Measurements from ENCODE around the gene GALNT18.
"Not testable (repeated sequence)": the region's sequence is repeated elsewhere in the genome, so short reads cannot be mapped to it uniquely, and the experiment has no call there.

GALNT18 gene

GRCh38 chr11:11461473-11461872, 160.3 kb downstream of the GALNT18 start:
- DNase-seq (ENCODE audit: low read depth in 3 of 3), result no peak

- no peak for DNase-seq (ENCODE audit: low read depth in 3 of 3)
Observed at GRCh38 chr11:11459578-11459977, 162.2 kb downstream of the GALNT18 start.

- no peak for DNase-seq (ENCODE audit: low read depth in 3 of 3)
Observed at GRCh38 chr11:11458485-11458884, 163.3 kb downstream of the GALNT18 start.

GRCh38 chr11:11458001-11458400, 163.8 kb downstream of the GALNT18 start:
- DNase-seq (ENCODE audit: low read depth in 3 of 3), result no peak

- no peak for DNase-seq (ENCODE audit: low read depth in 3 of 3)
Observed at GRCh38 chr11:11456866-11457265, 164.9 kb downstream of the GALNT18 start.

- no peak for DNase-seq (ENCODE audit: low read depth in 3 of 3)
Observed at GRCh38 chr11:11454671-11455223, 167.1 kb downstream of the GALNT18 start.

- DNase-seq (ENCODE audit: low read depth in 3 of 3), result no peak
Observed at GRCh38 chr11:11451501-11452005, 170.3 kb downstream of the GALNT18 start.

- DNase-seq (ENCODE audit: low read depth in 3 of 3), result no peak
Observed at GRCh38 chr11:11450744-11451362, 171.0 kb downstream of the GALNT18 start.

- no peak for DNase-seq (ENCODE audit: low read depth in 3 of 3)
Observed at GRCh38 chr11:11449327-11449726, 172.5 kb downstream of the GALNT18 start.

GRCh38 chr11:11448626-11449025, 173.2 kb downstream of the GALNT18 start:
- no peak for DNase-seq (ENCODE audit: low read depth in 3 of 3)

- not testable (repeated sequence) for DNase-seq (ENCODE audit: low read depth in 3 of 3)
Observed at GRCh38 chr11:11447601-11448000, 174.2 kb downstream of the GALNT18 start.

GRCh38 chr11:11446967-11447366, 174.8 kb downstream of the GALNT18 start:
- no peak for DNase-seq (ENCODE audit: low read depth in 3 of 3)

GRCh38 chr11:11446564-11446963, 175.2 kb downstream of the GALNT18 start:
- no peak for DNase-seq (ENCODE audit: low read depth in 3 of 3)

- DNase-seq (ENCODE audit: low read depth in 3 of 3), result no peak
Observed at GRCh38 chr11:11445441-11446185, 176.2 kb downstream of the GALNT18 start.

- no peak for DNase-seq (ENCODE audit: low read depth in 3 of 3)
Observed at GRCh38 chr11:11444804-11445131, 177.0 kb downstream of the GALNT18 start.

GRCh38 chr11:11444027-11444803, 177.6 kb downstream of the GALNT18 start:
- no peak for DNase-seq (ENCODE audit: low read depth in 3 of 3)

GRCh38 chr11:11442791-11443190, 179.0 kb downstream of the GALNT18 start:
- no peak for DNase-seq (ENCODE audit: low read depth in 3 of 3)

GRCh38 chr11:11441516-11441915, 180.3 kb downstream of the GALNT18 start:
- no peak for DNase-seq (ENCODE audit: low read depth in 3 of 3)

- DNase-seq (ENCODE audit: low read depth in 3 of 3), result no peak
Observed at GRCh38 chr11:11441091-11441490, 180.7 kb downstream of the GALNT18 start.

- no peak for DNase-seq (ENCODE audit: low read depth in 3 of 3)
Observed at GRCh38 chr11:11440144-11440543, 181.7 kb downstream of the GALNT18 start.

GRCh38 chr11:11439591-11439990, 182.2 kb downstream of the GALNT18 start:
- no peak for DNase-seq (ENCODE audit: low read depth in 3 of 3)

- no peak for DNase-seq (ENCODE audit: low read depth in 3 of 3)
Observed at GRCh38 chr11:11436715-11437313, 185.0 kb downstream of the GALNT18 start.

Measured in stimulated activated CD4-positive, alpha-beta T cell treated with anti-CD3 and anti-CD28 coated beads, TNF-alpha, amount 100 ng/mL, for 4 hours (primary cell).